ENCODE results near the gene RIMBP3B. TPM values are rescaled to one million over a fixed set of nuclear protein-coding genes. Genes with fewer than 3 reads are reported as not detected.
"Not testable (repeated sequence)": the region's sequence is repeated elsewhere in the genome, so short reads cannot be mapped to it uniquely, and the experiment has no call there.

The RIMBP3B gene
- total and polyA plus RNA-seq, 2 of the 8 experiments (the other 6 are each of a cell fraction or from before 2014, with no cell fraction given): 0.02 to 0.19 TPM

- H3K36me3 ChIP-seq (ENCODE audit: control insufficient read depth in 2 of 4, insufficient read depth in 4 of 4, low read length in 3 of 4); H3K4me3 ChIP-seq (ENCODE audit: extremely low read depth in 1 of 4, insufficient read depth in 2 of 4, low read depth in 3 of 4, low read length in 4 of 4); H2BK20ac ChIP-seq (ENCODE audit: low read length); H4K5ac ChIP-seq (ENCODE audit: insufficient read length, low read depth, low read length); H3K4ac ChIP-seq (replicated peaks; ENCODE audit: insufficient read length, low read depth, low read length); H4K8ac ChIP-seq (ENCODE audit: extremely low read depth, insufficient read depth, low read length); H3K27me3 ChIP-seq (replicated peaks in 1 of 4; ENCODE audit: control insufficient read depth in 3 of 4, extremely low read depth in 1 of 4, insufficient read depth in 3 of 4, low read length in 3 of 4); H3K4me2 ChIP-seq (ENCODE audit: insufficient read depth in 1 of 2, low read depth in 2 of 2, low read length in 2 of 2); H3K9me3 ChIP-seq (ENCODE audit: insufficient read depth in 2 of 2, low read depth in 1 of 2, low read length in 1 of 2); H2AK5ac ChIP-seq (ENCODE audit: low read depth, low read length); H4K91ac ChIP-seq (replicated peaks; ENCODE audit: insufficient read length, low read length); H3K27ac ChIP-seq (ENCODE audit: low read depth, low read length); H3K56ac ChIP-seq (replicated peaks; ENCODE audit: insufficient read length, low read depth, low read length); H4K20me1 ChIP-seq (replicated peaks in 1 of 2; ENCODE audit: control insufficient read depth in 1 of 2, insufficient read depth in 2 of 2, low read length in 2 of 2); H3K9ac ChIP-seq (replicated peaks in 1 of 4; ENCODE audit: extremely low read depth in 1 of 4, low read depth in 3 of 4, low read length in 3 of 4); H2BK15ac ChIP-seq (ENCODE audit: low read length); CTCF ChIA-PET (ENCODE audit: partially characterized antibody); H3K18ac ChIP-seq (ENCODE audit: extremely low read depth, low read length); H2BK120ac ChIP-seq (replicated peaks; ENCODE audit: low read depth, low read length); H3K79me1 ChIP-seq (ENCODE audit: low read depth, low read length); H3K14ac ChIP-seq (ENCODE audit: insufficient read length); H3K4me1 ChIP-seq (replicated peaks in 1 of 4; ENCODE audit: control insufficient read depth in 3 of 4, insufficient read depth in 4 of 4, low read length in 3 of 4); H2AFZ ChIP-seq (ENCODE audit: low read length); H3K79me2 ChIP-seq (ENCODE audit: control insufficient read depth in 1 of 2, insufficient read depth in 2 of 2, low read length in 2 of 2); POLR2A ChIA-PET (ENCODE audit: partially characterized antibody); H2BK12ac ChIP-seq (ENCODE audit: low read depth, low read length); H2BK5ac ChIP-seq (ENCODE audit: low read depth, low read length); H3K23ac ChIP-seq (ENCODE audit: insufficient read length); H3K23me2 ChIP-seq (ENCODE audit: low read depth, low read length); FAIRE-seq: not testable (repeated sequence)
- DNase-seq (ENCODE audit: low read depth in 1 of 2, low spot score in 2 of 2): peak in 1 of 2 experiments; percentile 42
- WGBS, 2 experiments (ENCODE audit: extremely low coverage in 1 of 2, insufficient coverage in 1 of 2, insufficient read length in 1 of 2, insufficient replicate concordance in 2 of 2, low coverage in 1 of 2, low lambda C conversion rate in 2 of 2, missing lambda C conversion rate in 1 of 2): 86% methylated on average over 1 of the region's 5 CpGs; no CpG with 5 or more reads in 1 of the 2 experiments
These were observed 19.3 kb downstream of the RIMBP3B start for GRCh38 chr22:21402763-21403314.

- H4K8ac ChIP-seq (ENCODE audit: extremely low read depth, insufficient read depth, low read length); H3K23me2 ChIP-seq (ENCODE audit: low read depth, low read length); H3K18ac ChIP-seq (ENCODE audit: extremely low read depth, low read length); H3K14ac ChIP-seq (ENCODE audit: insufficient read length); H4K5ac ChIP-seq (ENCODE audit: insufficient read length, low read depth, low read length); H3K9ac ChIP-seq (replicated peaks in 1 of 4; ENCODE audit: extremely low read depth in 1 of 4, low read depth in 3 of 4, low read length in 3 of 4); H4K20me1 ChIP-seq (replicated peaks in 1 of 2; ENCODE audit: control insufficient read depth in 1 of 2, insufficient read depth in 2 of 2, low read length in 2 of 2); H2AFZ ChIP-seq (ENCODE audit: low read length); H3K9me3 ChIP-seq (ENCODE audit: insufficient read depth in 2 of 2, low read depth in 1 of 2, low read length in 1 of 2); H3K36me3 ChIP-seq (ENCODE audit: control insufficient read depth in 2 of 4, insufficient read depth in 4 of 4, low read length in 3 of 4); H2BK120ac ChIP-seq (replicated peaks; ENCODE audit: low read depth, low read length); FAIRE-seq; CTCF ChIA-PET (ENCODE audit: partially characterized antibody); H3K4me1 ChIP-seq (replicated peaks in 1 of 4; ENCODE audit: control insufficient read depth in 3 of 4, insufficient read depth in 4 of 4, low read length in 3 of 4); H2BK12ac ChIP-seq (ENCODE audit: low read depth, low read length); H2AK5ac ChIP-seq (ENCODE audit: low read depth, low read length); H2BK15ac ChIP-seq (ENCODE audit: low read length); H3K23ac ChIP-seq (ENCODE audit: insufficient read length); H2BK20ac ChIP-seq (ENCODE audit: low read length); H3K4ac ChIP-seq (replicated peaks; ENCODE audit: insufficient read length, low read depth, low read length); POLR2A ChIA-PET (ENCODE audit: partially characterized antibody); H3K79me2 ChIP-seq (ENCODE audit: control insufficient read depth in 1 of 2, insufficient read depth in 2 of 2, low read length in 2 of 2); H2BK5ac ChIP-seq (ENCODE audit: low read depth, low read length); H3K4me3 ChIP-seq (ENCODE audit: extremely low read depth in 1 of 4, insufficient read depth in 2 of 4, low read depth in 3 of 4, low read length in 4 of 4); H3K27ac ChIP-seq (ENCODE audit: low read depth, low read length); H3K27me3 ChIP-seq (replicated peaks in 1 of 4; ENCODE audit: control insufficient read depth in 3 of 4, extremely low read depth in 1 of 4, insufficient read depth in 3 of 4, low read length in 3 of 4); H3K4me2 ChIP-seq (ENCODE audit: insufficient read depth in 1 of 2, low read depth in 2 of 2, low read length in 2 of 2); H3K56ac ChIP-seq (replicated peaks; ENCODE audit: insufficient read length, low read depth, low read length); H4K91ac ChIP-seq (replicated peaks; ENCODE audit: insufficient read length, low read length); H3K79me1 ChIP-seq (ENCODE audit: low read depth, low read length): not testable (repeated sequence)
- 100% methylated on average over 1 of the region's 1 CpG; no CpG with 5 or more reads in 1 of the 2 experiments for WGBS, 2 experiments (ENCODE audit: extremely low coverage in 1 of 2, insufficient coverage in 1 of 2, insufficient read length in 1 of 2, insufficient replicate concordance in 2 of 2, low coverage in 1 of 2, low lambda C conversion rate in 2 of 2, missing lambda C conversion rate in 1 of 2)
- DNase-seq (ENCODE audit: low read depth in 1 of 2, low spot score in 2 of 2): peak in 1 of 2 experiments; percentile 11
These were observed 23.6 kb downstream of the RIMBP3B start for GRCh38 chr22:21407139-21407538.
